GM12878 (cell line): Measurements from ENCODE around the gene MRPS27. TPM values are rescaled to one million over a fixed set of nuclear protein-coding genes. Genes with fewer than 3 reads are reported as not detected.

Source experiments
- ATAC-seq: fragments of 200-7000 bp; cut with Tn5 transposase; 3 replicates; pipeline ENCODE4 v1.9.1; 2020; ENCODE audit warnings: mild to moderate bottlenecking, moderate library complexity
- BruUV-seq: library from RNA; stranded (reverse); fragments of 400-500 nt; replicated peaks from 2 replicates; lab custom pipeline; 2021; lab: Mats Ljungman, UMichigan
- CTCF ChIA-PET: fragments of 300-600 bp; sonication (Branson Sonifier 250); formaldehyde crosslinking; extraction: SDS; loops from one replicate; lab custom pipeline; 2021; ENCODE audit warnings: inconsistent platforms; lab: Yijun Ruan, JAX
- POLR2A ChIA-PET: fragments of 350-600 bp; formaldehyde crosslinking; extraction: SDS; loops from one replicate; lab custom pipeline; 2021; ENCODE audit warnings: inconsistent platforms; lab: Charles Lee
- RAD21 ChIA-PET: fragments of 300-600 bp; sonication (Branson Sonifier 250); formaldehyde crosslinking; loops from one replicate; lab custom pipeline; 2023; ENCODE audit warnings: antibody characterized with exemption; ENCODE audit not compliant: unreplicated experiment; lab: Charles Lee
- SMC1A ChIA-PET: fragments of 300-600 bp; sonication (Branson Sonifier 250); formaldehyde crosslinking; loops from one replicate; lab custom pipeline; 2023; ENCODE audit not compliant: unreplicated experiment, uncharacterized antibody; lab: Charles Lee
- DNase-seq: peaks from one replicate; pipeline ENCODE4 v3.0.0-alpha.2; 2011; ENCODE audit warnings: low read depth, low spot score
- FAIRE-seq: peaks from 3 replicates; lab custom pipeline; 2011; peaks lifted over from hg19 to GRCh38; lab: Jason Lieb, UNC
- H2AFZ ChIP-seq: 2 replicates; pipeline ENCODE4 v1.6.0; 2011; ENCODE audit warnings: low read depth, low read length, control low read depth; ENCODE audit not compliant: control insufficient read depth
- H3K27ac ChIP-seq: 2 replicates; pipeline ENCODE4 v1.5.1; 2011; ENCODE audit warnings: control low read depth; ENCODE audit not compliant: control insufficient read depth, insufficient read depth
- H3K27me3 ChIP-seq, 2 experiments: replicated peaks in 1 of 2; 2 replicates each; pipeline versions ENCODE4 v1.6.0 to v1.6.1; 2011; ENCODE audit warnings: low read length in 1 of 2; ENCODE audit not compliant: control insufficient read depth in 2 of 2, insufficient read depth in 2 of 2
- H3K36me3 ChIP-seq, 2 experiments: 2 replicates each; pipeline ENCODE4 v1.5.1; 2011; ENCODE audit warnings: low read length in 1 of 2; ENCODE audit not compliant: control insufficient read depth in 2 of 2, insufficient read depth in 2 of 2
- H3K4me1 ChIP-seq: 2 replicates; pipeline ENCODE4 v1.6.1; 2011; ENCODE audit warnings: mild to moderate bottlenecking, low read length, moderate library complexity, mixed read lengths; ENCODE audit not compliant: control insufficient read depth, insufficient read depth
- H3K4me2 ChIP-seq: 2 replicates; pipeline ENCODE4 v1.6.0; 2011; ENCODE audit warnings: control low read depth; ENCODE audit not compliant: control insufficient read depth, insufficient read depth
- H3K4me3 ChIP-seq: fragments of 200-600 bp; sonication (generic); 2 replicates; pipeline ENCODE4 v1.5.1; 2016
- H3K79me2 ChIP-seq: 2 replicates; pipeline ENCODE4 v1.6.0; 2011; ENCODE audit warnings: low read length; ENCODE audit not compliant: control insufficient read depth, insufficient read depth
- H3K9ac ChIP-seq: 2 replicates; pipeline ENCODE4 v1.8.0; 2011; ENCODE audit warnings: low read length, control low read depth, mixed read lengths; ENCODE audit not compliant: control insufficient read depth, insufficient read depth
- H3K9me3 ChIP-seq: replicated peaks from 3 replicates; pipeline ENCODE4 v1.5.1; 2011; ENCODE audit warnings: mild to moderate bottlenecking, low read length; ENCODE audit not compliant: control insufficient read depth, insufficient read depth
- H4K20me1 ChIP-seq: 2 replicates; pipeline ENCODE4 v1.6.0; 2011; ENCODE audit not compliant: control insufficient read depth, insufficient read depth
- E2F4 ChIP-seq: IDR thresholded peaks from 2 replicates; pipeline ENCODE4 v1.6.1; 2012; ENCODE audit warnings: low read depth, low read length, improper control_type of control experiment
- KAT2A ChIP-seq: conservative IDR thresholded peaks from 2 replicates; pipeline ENCODE4 v1.6.1; 2011; ENCODE audit warnings: low read depth, low read length; ENCODE audit not compliant: control insufficient read depth
- MAX ChIP-seq: IDR thresholded peaks from 2 replicates; pipeline ENCODE4 v1.6.1; 2012; ENCODE audit warnings: low read depth, low read length, improper control_type of control experiment
- PML ChIP-seq: IDR thresholded peaks from 2 replicates; pipeline ENCODE4 v1.6.1; 2012; ENCODE audit warnings: low read length, inconsistent platforms
- RAD21 ChIP-seq: IDR thresholded peaks from 2 replicates; pipeline ENCODE4 v1.6.1; 2011; ENCODE audit warnings: mild to moderate bottlenecking, low read depth, low read length, moderate library complexity; ENCODE audit not compliant: insufficient read depth
- RUNX3 ChIP-seq: IDR thresholded peaks from 2 replicates; pipeline ENCODE4 v1.6.1; 2012; ENCODE audit warnings: low read length, inconsistent platforms
- SUPT20H ChIP-seq: IDR thresholded peaks from 2 replicates; pipeline ENCODE4 v1.6.1; 2011; ENCODE audit warnings: low read depth, mild to moderate bottlenecking, low read length, moderate library complexity, borderline replicate concordance; ENCODE audit not compliant: control insufficient read depth
- WGBS: methylation state at CpG from one replicate; pipeline ENCODE4 v1.1.6; 2016; ENCODE audit warnings: low lambda C conversion rate; ENCODE audit not compliant: insufficient replicate concordance, insufficient coverage; ENCODE audit errors: missing lambda C conversion rate; 5-methylcytosine and 5-hydroxymethylcytosine counted together
- in situ Hi-C: fragments of 300-500 bp; cut with MboI; formaldehyde crosslinking; loops from 9 replicates; pipeline ENCODE4 v1.14.3; 2018; ENCODE audit warnings: mixed read lengths
- intact Hi-C: fragments of 100-400 bp; cut with micrococcal nuclease; formaldehyde crosslinking; loops from one replicate; pipeline ENCODE4 v1.14.2; 2022; ENCODE audit not compliant: unreplicated experiment
- polyA plus RNA-seq, 11 experiments: library from polyadenylated mRNA; depleted of rRNA in 4 of 11; unstranded in 6 of 11; stranded (reverse) in 5 of 11; fragments of >200 nt; fragmentation: Nextera tagmentation in 4 of 11; fragmentation: Illumina TruSeq in 1 of 11; extraction: Ambion mirVana in 4 of 11; extraction: Trizol in 1 of 11; gene quantifications; 1 replicate in 1 of 11; 2 replicates in 10 of 11; pipeline versions ENCODE4 v1.2.1 to v1.2.3, GENCODE V29; 2011 to 2016; ENCODE audit warnings: inconsistent platforms in 2 of 11, missing spikeins in 2 of 11, low read depth in 1 of 11
- total RNA-seq, 4 experiments: library from RNA; depleted of rRNA in 3 of 4; stranded (reverse); fragments of >200 nt in 3 of 4; fragmentation: Illumina TruSeq in 1 of 4; extraction: Trizol in 1 of 4; gene quantifications; 2 replicates each; pipeline versions ENCODE4 v1.2.1 to v1.2.3, GENCODE V29; 2013 to 2021
- TF ChIP-seq, protein P1 (sequence below): fragments of 450-650 bp; IDR thresholded peaks from 2 replicates; pipeline ENCODE4 v1.6.1; 2017; ENCODE audit warnings: antibody characterized with exemption, mild to moderate bottlenecking, moderate library complexity
- TF ChIP-seq, protein P2 (sequence below): fragments of 450-650 bp; formaldehyde crosslinking; IDR thresholded peaks from 2 replicates; pipeline ENCODE4 v1.5.0; 2022; ENCODE audit warnings: mild to moderate bottlenecking, missing genetic modification characterization
- TF ChIP-seq, protein P3 (sequence below): fragments of 450-650 bp; IDR thresholded peaks from 2 replicates; pipeline ENCODE4 v1.6.1; 2018; ENCODE audit warnings: mild to moderate bottlenecking, low read depth, moderate library complexity; ENCODE audit not compliant: partially characterized antibody

The MRPS27 gene
- total and polyA plus RNA-seq, 10 of the 15 experiments (the other 5 are each of a cell fraction or from before 2014, with no cell fraction given) = 61.0 to 128 (median 93.0) TPM

- H3K4me3 ChIP-seq = no peak overlapping the region
- H4K20me1 ChIP-seq = no peaks in the 10 kb centered on the region
- FAIRE-seq (no peak), ATAC-seq (no peak), DNase-seq (no peak)
- in situ Hi-C loops = no loop called here
- peak overlapping the region; percentile 65 for H3K4me2 ChIP-seq
- intact Hi-C loops = loop anchor here (5.0 kb wide), 1 partner anchor 74 kb away; no protein-coding TSS in a partner anchor
- ChIA-PET SMC1A (interaction anchor here (0.5 to 1.7 kb wide), 7 partner anchors 10 to 862 kb away, joined by 3 to 6 read pairs (median 4); no protein-coding TSS in a partner anchor), POLR2A (no interaction called here), CTCF (interaction anchor here (1.3 to 1.8 kb wide), 2 partner anchors 13 to 35 kb away, joined by 4 to 10 read pairs; no protein-coding TSS in a partner anchor), RAD21 (interaction anchor here (1.9 to 5.0 kb wide), 2 partner anchors 72 to 76 kb away, joined by 7 to 31 read pairs; no protein-coding TSS in a partner anchor)
- WGBS = 78% methylated on average over 2 of the region's 2 CpGs
- H2AFZ ChIP-seq = no peak overlapping the region
- no peaks in the 10 kb centered on the region for H3K9me3 ChIP-seq
- H3K4me1 ChIP-seq = peaks cover 32% of the 10 kb centered on the region
- peaks cover 10 to 32% of the 10 kb centered on the region in 2 experiments for H3K36me3 ChIP-seq
- H3K9ac ChIP-seq = no peak overlapping the region; the same call in 1 of the 2 replicates
- TF ChIP-seq PML = no peak
- TF ChIP-seq RAD21 = no peak
- no peak for TF ChIP-seq E2F4
- TF ChIP-seq MAX = no peak
- TF ChIP-seq, protein P1, sequence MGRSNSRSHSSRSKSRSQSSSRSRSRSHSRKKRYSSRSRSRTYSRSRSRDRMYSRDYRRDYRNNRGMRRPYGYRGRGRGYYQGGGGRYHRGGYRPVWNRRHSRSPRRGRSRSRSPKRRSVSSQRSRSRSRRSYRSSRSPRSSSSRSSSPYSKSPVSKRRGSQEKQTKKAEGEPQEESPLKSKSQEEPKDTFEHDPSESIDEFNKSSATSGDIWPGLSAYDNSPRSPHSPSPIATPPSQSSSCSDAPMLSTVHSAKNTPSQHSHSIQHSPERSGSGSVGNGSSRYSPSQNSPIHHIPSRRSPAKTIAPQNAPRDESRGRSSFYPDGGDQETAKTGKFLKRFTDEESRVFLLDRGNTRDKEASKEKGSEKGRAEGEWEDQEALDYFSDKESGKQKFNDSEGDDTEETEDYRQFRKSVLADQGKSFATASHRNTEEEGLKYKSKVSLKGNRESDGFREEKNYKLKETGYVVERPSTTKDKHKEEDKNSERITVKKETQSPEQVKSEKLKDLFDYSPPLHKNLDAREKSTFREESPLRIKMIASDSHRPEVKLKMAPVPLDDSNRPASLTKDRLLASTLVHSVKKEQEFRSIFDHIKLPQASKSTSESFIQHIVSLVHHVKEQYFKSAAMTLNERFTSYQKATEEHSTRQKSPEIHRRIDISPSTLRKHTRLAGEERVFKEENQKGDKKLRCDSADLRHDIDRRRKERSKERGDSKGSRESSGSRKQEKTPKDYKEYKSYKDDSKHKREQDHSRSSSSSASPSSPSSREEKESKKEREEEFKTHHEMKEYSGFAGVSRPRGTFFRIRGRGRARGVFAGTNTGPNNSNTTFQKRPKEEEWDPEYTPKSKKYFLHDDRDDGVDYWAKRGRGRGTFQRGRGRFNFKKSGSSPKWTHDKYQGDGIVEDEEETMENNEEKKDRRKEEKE = no peak
- TF ChIP-seq, protein P2, sequence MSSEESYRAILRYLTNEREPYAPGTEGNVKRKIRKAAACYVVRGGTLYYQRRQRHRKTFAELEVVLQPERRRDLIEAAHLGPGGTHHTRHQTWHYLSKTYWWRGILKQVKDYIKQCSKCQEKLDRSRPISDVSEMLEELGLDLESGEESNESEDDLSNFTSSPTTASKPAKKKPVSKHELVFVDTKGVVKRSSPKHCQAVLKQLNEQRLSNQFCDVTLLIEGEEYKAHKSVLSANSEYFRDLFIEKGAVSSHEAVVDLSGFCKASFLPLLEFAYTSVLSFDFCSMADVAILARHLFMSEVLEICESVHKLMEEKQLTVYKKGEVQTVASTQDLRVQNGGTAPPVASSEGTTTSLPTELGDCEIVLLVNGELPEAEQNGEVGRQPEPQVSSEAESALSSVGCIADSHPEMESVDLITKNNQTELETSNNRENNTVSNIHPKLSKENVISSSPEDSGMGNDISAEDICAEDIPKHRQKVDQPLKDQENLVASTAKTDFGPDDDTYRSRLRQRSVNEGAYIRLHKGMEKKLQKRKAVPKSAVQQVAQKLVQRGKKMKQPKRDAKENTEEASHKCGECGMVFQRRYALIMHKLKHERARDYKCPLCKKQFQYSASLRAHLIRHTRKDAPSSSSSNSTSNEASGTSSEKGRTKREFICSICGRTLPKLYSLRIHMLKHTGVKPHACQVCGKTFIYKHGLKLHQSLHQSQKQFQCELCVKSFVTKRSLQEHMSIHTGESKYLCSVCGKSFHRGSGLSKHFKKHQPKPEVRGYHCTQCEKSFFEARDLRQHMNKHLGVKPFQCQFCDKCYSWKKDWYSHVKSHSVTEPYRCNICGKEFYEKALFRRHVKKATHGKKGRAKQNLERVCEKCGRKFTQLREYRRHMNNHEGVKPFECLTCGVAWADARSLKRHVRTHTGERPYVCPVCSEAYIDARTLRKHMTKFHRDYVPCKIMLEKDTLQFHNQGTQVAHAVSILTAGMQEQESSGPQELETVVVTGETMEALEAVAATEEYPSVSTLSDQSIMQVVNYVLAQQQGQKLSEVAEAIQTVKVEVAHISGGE (CRISPR knock-in tag) = no peak
- TF ChIP-seq KAT2A = no peak
- no peak for TF ChIP-seq SUPT20H
- no peak for TF ChIP-seq RUNX3
- TF ChIP-seq, protein P3, sequence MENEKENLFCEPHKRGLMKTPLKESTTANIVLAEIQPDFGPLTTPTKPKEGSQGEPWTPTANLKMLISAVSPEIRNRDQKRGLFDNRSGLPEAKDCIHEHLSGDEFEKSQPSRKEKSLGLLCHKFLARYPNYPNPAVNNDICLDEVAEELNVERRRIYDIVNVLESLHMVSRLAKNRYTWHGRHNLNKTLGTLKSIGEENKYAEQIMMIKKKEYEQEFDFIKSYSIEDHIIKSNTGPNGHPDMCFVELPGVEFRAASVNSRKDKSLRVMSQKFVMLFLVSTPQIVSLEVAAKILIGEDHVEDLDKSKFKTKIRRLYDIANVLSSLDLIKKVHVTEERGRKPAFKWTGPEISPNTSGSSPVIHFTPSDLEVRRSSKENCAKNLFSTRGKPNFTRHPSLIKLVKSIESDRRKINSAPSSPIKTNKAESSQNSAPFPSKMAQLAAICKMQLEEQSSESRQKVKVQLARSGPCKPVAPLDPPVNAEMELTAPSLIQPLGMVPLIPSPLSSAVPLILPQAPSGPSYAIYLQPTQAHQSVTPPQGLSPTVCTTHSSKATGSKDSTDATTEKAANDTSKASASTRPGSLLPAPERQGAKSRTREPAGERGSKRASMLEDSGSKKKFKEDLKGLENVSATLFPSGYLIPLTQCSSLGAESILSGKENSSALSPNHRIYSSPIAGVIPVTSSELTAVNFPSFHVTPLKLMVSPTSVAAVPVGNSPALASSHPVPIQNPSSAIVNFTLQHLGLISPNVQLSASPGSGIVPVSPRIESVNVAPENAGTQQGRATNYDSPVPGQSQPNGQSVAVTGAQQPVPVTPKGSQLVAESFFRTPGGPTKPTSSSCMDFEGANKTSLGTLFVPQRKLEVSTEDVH = no peak
- BruUV-seq = no TSS peak
- H3K79me2 ChIP-seq = no peaks in the 10 kb centered on the region; the same call in 1 of the 2 replicates
- peak overlapping the region; percentile 27; the same call in 1 of the 2 replicates for H3K27ac ChIP-seq
- H3K27me3 ChIP-seq = no peaks in the 10 kb centered on the region
Measured at GRCh38 chr5:72232838-72233237, 87.2 kb downstream of the MRPS27 start.
